D721Med (cell line): ENCODE measurements around the gene FBXO24.

ENCODE experiments used
- DNase-seq: peaks from one replicate; pipeline ENCODE4 v3.0.0; 2011; ENCODE audit warnings: low spot score; ENCODE audit not compliant: insufficient read length
- FAIRE-seq: peaks from 2 replicates; lab custom pipeline; 2011; peaks lifted over from hg19 to GRCh38; lab: Jason Lieb, UNC
- TF ChIP-seq, protein P1 (sequence below): IDR thresholded peaks from 2 replicates; pipeline ENCODE4 v1.5.1; 2012; ENCODE audit warnings: mild to moderate bottlenecking, control low read depth; ENCODE audit not compliant: insufficient read depth; ENCODE audit errors: missing control alignments

FBXO24 gene

DNA sequence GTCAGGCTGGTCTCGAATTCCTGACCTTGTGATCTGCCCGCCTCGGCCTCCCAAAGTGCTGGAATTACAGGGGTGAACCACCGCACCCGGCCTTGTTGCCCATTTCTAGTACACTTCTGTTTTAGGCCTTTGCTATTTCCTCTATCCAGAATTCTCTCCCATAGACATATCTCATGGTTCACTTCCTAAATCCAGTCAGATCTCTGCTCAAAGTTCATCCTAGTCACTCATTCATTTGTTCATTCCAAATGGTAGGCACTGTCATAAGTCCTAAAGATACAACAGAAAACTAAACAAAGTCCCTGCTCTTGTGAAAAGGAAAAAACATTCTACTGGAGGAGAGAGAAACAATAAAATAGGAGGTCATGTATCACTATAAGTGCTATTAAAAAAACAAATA is 23.8 kb downstream of the FBXO24 start:
- FAIRE-seq (no peak), DNase-seq (no peak)
- TF ChIP-seq, protein P1, sequence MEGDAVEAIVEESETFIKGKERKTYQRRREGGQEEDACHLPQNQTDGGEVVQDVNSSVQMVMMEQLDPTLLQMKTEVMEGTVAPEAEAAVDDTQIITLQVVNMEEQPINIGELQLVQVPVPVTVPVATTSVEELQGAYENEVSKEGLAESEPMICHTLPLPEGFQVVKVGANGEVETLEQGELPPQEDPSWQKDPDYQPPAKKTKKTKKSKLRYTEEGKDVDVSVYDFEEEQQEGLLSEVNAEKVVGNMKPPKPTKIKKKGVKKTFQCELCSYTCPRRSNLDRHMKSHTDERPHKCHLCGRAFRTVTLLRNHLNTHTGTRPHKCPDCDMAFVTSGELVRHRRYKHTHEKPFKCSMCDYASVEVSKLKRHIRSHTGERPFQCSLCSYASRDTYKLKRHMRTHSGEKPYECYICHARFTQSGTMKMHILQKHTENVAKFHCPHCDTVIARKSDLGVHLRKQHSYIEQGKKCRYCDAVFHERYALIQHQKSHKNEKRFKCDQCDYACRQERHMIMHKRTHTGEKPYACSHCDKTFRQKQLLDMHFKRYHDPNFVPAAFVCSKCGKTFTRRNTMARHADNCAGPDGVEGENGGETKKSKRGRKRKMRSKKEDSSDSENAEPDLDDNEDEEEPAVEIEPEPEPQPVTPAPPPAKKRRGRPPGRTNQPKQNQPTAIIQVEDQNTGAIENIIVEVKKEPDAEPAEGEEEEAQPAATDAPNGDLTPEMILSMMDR = no peak

DNA sequence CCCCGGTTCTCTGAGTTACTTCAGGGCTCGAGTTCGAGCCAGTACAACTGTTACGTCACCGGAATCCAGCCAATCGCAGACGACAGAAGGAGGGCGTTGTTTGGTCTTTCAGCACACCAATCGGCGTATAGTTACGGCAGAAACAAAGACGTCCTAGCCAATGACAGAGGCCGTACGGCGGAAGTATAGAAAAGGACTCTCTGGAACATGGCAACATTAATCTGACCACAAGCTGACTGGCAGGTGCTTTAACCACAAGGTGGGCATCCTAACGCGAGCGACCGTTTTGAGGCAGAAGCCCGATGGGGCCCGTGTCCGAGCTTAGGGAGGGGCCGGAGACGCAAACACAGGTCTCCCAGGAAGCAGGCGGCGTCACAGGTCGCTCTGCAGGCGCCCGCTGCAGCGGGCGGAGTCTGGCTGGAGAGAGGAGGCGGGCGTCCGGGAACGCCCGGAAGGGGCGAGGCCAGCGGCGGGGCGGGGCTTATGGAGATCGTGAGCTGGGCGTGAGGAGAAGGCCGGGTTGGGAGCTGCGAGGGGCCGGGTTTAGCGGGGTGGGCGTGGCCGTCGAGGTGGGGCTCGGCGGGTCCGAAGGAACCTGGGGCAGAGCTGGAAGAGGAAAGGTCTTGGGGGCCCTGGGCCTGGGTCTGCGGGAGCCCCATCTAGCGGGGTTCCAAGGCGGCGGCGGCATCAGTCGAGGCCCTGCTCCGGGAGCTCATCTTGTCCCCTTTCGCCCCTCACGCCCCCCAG is 26.0 kb downstream of the FBXO24 start, which contains the start of gene MOSPD3:
MOSPD3 (plus strand) TSS at position 558 of the 747 bp plus-strand sequence. CDS start 252 bp downstream, outside the sequence.
- FAIRE-seq (peak; percentile 93), DNase-seq (peak; percentile 99)
- TF ChIP-seq, protein P1 = no peak

DNA sequence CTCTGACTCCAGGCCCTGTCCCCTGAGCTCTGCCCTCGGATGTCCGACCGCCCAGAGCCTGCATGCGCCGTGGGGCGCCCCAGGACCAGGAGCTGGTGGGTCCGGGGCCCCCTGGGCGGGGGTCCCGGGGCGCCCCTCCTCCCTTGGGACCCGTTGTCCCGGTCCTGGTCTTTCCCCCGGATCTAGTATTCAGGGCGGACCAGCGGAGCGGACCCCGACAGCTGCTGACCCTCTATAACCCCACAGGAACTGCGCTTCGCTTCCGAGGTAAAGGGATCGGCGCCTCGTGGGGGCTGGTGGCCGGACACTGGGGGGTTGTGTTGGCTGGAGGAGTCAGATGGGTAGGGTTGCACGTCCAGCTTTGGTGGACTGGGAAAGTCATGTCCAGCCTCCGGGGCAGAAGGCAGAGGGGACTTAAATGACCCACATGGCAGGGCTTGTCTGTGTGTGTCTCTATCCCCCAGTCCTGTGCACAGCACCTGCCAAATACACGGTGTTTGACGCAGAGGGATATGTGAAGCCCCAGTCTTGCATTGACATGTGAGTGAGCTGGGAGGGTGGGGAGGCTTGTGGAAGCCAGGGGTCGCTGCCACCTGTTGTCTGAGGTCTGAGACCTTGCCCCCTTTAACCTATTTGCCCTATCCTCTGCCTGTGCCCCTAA is 26.7 kb downstream of the FBXO24 start:
- TF ChIP-seq, protein P1 = no peak
- FAIRE-seq = no peak
- DNase-seq = no peak

DNA sequence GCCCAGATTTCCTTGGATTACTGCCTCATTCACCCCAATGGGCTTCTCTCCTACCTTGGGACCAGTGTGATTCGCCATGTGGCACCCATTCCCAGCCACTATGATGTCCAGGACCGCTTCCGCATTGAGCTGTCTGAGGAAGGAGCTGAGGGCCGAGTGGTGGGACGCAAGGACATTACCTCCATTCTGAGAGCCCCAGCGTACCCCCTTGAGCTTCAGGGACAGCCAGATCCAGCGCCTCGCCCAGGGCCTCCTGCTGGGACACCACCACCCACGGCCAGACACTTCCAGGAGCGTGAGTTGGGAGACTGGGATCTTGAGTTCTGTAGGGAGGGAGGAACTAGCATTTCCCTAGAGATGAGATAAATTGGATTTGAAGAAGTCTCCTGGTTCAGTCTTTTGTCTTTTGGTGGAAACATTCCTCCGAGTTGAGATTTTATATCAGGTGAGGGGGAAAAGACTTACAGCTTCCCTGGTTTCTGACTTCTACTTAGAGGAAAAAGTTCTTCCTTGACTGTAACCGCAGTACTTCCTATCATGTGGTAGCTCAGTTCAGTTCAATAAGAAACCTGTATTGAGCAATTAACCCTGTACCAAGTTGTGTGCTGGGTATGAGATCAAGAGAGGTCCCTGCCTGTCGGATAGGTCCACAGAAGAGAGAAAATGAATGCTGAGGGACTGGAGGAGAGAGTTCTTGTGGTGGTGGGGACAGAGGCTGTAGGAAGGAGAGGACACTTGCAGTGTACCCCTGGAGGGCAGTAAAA is 27.5 kb downstream of the FBXO24 start:
- DNase-seq = no peak
- no peak for FAIRE-seq
- TF ChIP-seq, protein P1 = no peak

DNA sequence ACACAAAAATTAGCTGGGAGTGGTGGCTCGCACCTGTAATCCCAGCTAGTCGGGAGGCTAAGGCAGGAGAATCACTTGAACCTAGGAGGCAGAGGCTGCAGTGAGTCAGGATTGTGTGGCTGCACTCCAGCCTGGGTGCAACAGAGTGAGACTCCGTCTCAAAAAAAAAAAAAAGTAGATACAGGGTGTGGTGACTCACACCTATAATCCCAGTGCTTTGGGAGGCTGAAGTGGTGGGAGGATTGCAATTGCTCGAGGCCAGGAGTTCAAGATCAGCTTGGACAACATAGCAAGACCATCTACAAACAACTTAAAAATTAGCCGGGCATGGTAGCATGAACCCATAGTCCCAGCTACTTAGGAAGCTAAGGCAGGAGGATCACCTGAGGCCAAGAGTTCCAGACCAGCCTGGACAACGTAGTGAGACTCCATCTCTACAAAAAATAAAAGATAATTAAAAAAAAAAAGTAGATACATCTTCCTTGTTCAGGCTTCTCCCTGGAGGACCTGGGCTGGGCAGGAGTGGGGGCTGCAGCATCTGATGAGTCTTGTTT is 28.3 kb downstream of the FBXO24 start:
- no peak for DNase-seq
- TF ChIP-seq, protein P1 = no peak
- no peak for FAIRE-seq

DNA sequence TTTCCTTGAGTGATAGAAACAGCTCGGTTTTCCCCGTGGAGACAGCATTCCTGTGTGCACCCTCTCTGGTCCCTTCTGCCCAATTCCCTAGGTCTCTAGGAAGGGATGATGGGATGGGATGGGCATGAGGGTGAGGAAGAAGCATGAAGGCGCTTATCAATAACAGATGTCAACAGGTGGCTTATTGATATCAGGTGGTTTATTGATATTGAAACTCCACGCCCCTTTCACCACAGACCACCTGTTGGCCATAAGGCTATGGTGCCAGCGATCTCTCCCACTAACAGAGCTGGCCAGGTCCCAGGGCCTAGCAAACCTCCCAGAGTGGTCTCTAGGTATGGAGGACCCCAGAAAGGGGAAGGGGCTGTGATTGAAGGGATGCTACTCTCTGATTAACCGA is 34.1 kb downstream of the FBXO24 start:
- FAIRE-seq = no peak
- TF ChIP-seq, protein P1 = no peak
- no peak for DNase-seq
